C4-2B (cell line): ENCODE measurements around the gene IFRD1.

ENCODE experiments used
- H3K27ac ChIP-seq: fragments of 450-650 bp; 2 replicates; pipeline ENCODE4 v1.5.1; 2017
- ZFX ChIP-seq: fragments of 450-650 bp; IDR thresholded peaks from 2 replicates; pipeline ENCODE4 v1.6.1; 2017
- TF ChIP-seq, protein P1 (sequence below): fragments of 450-650 bp; conservative IDR thresholded peaks from 2 replicates; pipeline ENCODE4 v1.5.1; 2017; ENCODE audit warnings: mild to moderate bottlenecking

Gene IFRD1

DNA sequence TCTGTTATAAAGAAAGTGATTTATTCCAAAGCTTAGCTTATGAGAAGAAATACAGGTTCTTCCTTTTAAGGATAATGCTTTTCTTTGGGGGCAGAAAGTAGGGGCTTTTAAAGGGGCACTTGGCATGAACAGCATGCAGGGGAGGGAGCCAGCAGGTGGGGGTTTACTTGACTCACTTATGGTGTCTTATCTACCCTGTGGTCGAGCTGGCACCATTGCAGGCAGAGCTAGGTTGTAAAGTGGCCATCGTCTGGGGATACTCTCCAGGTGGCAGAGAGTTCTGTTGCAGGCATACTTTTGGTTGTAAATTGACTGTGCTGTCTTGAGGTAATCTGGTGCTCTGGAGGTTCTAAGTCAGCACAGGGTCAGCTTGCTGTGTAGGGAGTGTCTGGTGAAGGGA, 26.3 kb upstream of the IFRD1 start:
- peak overlapping the region; percentile 85 for H3K27ac ChIP-seq
- TF ChIP-seq ZFX = no peak
- TF ChIP-seq, protein P1, sequence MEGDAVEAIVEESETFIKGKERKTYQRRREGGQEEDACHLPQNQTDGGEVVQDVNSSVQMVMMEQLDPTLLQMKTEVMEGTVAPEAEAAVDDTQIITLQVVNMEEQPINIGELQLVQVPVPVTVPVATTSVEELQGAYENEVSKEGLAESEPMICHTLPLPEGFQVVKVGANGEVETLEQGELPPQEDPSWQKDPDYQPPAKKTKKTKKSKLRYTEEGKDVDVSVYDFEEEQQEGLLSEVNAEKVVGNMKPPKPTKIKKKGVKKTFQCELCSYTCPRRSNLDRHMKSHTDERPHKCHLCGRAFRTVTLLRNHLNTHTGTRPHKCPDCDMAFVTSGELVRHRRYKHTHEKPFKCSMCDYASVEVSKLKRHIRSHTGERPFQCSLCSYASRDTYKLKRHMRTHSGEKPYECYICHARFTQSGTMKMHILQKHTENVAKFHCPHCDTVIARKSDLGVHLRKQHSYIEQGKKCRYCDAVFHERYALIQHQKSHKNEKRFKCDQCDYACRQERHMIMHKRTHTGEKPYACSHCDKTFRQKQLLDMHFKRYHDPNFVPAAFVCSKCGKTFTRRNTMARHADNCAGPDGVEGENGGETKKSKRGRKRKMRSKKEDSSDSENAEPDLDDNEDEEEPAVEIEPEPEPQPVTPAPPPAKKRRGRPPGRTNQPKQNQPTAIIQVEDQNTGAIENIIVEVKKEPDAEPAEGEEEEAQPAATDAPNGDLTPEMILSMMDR = no peak

DNA sequence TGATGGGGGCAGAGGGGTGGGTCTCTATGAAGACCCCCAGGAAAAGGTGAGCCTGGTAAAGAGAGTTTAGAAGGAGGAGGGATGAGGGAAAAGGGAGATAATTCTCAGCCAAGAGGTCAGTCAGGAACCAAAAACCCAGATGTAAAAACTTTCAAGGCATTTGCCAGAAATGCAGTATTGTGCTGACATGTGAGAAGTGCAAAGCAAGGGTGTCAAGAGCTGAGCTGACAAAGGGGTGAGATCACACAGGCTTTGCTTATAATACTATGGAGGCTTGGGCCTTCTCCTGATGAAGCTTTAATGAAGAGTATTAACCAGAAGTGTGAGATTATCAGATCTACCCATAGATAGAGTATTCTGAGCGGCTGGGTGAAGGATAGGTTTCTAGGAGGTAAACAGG, 22.3 kb upstream of the IFRD1 start:
- TF ChIP-seq ZFX = no peak
- TF ChIP-seq, protein P1 = no peak
- H3K27ac ChIP-seq = no peak overlapping the region

DNA sequence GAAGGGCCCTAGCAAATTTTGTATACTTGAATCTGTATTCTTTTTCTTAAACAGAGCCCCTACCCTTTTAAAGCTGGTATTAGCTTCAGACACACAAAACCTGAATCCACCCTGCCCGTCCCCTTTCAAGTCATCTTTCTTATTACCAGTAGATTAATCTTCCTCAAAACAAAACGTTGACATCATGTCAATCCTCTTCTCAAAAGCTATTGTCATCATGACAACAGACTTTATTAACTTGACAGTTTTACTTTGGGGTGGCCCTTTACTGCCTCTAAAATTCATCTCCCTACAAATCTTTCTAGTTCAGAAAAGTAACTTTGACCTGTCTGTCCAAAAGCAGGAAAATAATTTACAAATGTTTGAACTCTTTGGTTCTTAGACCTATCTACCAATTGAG, 21.5 kb upstream of the IFRD1 start:
- TF ChIP-seq ZFX = no peak
- TF ChIP-seq, protein P1 = no peak
- H3K27ac ChIP-seq = no peak overlapping the region

DNA sequence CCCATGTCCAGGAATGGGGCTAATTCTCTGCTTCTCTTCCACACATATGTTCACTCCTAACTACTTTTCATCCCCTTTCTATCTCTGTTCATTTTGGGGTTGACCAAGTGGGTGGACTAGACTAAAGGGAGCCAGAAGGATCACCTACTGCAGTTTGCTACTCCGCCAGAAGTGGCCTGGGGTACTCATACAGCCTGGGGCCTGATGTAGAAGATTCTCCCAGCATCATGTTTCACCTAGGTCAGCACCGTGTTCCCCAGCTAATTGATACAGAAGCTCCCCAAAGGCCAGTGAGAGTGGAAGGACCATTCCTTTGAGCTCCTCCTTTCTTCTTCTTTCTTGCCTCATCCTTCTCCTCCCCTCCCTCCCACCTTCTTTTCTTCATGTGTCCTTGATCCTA, 19.6 kb upstream of the IFRD1 start:
- TF ChIP-seq, protein P1 = no peak
- no peak for TF ChIP-seq ZFX
- H3K27ac ChIP-seq = no peak overlapping the region

DNA sequence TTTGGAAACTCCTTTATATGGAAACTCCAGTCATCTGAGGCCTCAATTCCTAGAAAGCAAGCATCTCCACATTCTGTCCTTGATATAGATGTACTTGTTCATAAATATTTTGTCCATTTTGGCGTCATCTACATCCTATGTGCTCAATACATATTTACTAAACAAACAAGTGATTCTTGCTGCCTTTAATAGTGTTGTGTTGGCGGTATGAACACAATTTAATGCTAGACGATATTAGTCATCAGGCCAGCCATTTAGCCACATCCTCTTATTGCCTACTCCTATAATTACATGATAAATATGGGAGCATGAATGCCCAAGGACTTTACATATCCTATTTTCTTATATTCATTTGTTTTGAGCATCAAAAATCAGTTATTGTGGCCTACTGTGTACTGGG, 18.5 kb upstream of the IFRD1 start:
- TF ChIP-seq ZFX = no peak
- TF ChIP-seq, protein P1 = no peak
- H3K27ac ChIP-seq = no peak overlapping the region

DNA sequence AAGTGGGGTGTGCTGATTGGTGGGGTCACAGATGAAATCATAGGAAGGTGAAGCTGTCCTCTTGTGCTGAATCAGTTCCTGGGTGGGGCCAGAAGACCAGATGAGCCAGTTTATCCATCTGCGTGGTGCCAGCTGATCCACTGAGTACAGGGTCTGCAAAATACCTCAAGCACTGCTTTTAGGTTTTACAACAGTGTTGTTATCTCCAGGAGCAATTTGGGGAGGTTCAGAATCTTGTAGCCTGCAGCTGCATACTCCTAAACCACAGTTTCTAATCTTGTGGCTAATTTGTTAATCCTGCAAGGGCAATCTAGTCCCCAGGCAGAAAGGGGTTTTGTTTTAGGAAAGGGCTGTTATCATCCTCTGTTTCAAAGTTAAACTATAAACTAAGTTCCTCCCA, 17.0 kb upstream of the IFRD1 start:
- no peak for TF ChIP-seq ZFX
- TF ChIP-seq, protein P1 = no peak
- H3K27ac ChIP-seq = no peak overlapping the region

DNA sequence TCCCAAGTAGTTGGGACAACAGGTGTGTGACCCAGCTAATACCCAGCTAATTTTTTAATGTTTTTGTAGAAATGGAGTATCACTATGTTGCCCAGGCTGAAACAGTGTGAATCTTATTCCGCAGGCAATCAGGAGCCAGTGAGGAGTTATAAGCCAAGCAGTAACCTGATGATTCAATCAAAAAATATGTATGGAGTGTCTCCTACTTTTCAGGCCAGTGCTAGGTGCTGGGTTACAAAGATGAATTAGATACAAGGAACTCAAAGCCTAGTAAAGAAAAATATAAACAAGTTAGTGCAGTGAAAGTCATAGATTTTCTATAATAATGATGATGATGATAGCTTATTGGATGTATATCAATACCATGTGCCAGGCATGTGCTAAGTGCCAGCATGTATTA, 13.2 kb upstream of the IFRD1 start:
- no peak overlapping the region for H3K27ac ChIP-seq

More for the DNA sequence above, 13.2 kb upstream of the IFRD1 start:
- TF ChIP-seq, protein P1 = no peak
- TF ChIP-seq ZFX = no peak
